Esophagus mucosa (tissue), 1 donor: ENCODE data around the gene UQCC3. TPM values are rescaled to one million over a fixed set of nuclear protein-coding genes. Genes with fewer than 3 reads are reported as not detected.
"Not testable (repeated sequence)": the region's sequence is repeated elsewhere in the genome, so short reads cannot be mapped to it uniquely, and the experiment has no call there.

Experiments used
- ATAC-seq: fragments of 200-7000 bp; cut with Tn5 transposase; one replicate; pipeline ENCODE4 v1.9.1; 2020
- total RNA-seq: library from RNA; stranded (reverse); gene quantifications from one replicate; pipeline ENCODE4 v1.2.4, GENCODE V29; 2023
- donor health status: DM: yes; HTN: yes; CAD: no.

The UQCC3 gene
- total RNA-seq, 1 donor from 2014 or later: 8.8 TPM

DNA sequence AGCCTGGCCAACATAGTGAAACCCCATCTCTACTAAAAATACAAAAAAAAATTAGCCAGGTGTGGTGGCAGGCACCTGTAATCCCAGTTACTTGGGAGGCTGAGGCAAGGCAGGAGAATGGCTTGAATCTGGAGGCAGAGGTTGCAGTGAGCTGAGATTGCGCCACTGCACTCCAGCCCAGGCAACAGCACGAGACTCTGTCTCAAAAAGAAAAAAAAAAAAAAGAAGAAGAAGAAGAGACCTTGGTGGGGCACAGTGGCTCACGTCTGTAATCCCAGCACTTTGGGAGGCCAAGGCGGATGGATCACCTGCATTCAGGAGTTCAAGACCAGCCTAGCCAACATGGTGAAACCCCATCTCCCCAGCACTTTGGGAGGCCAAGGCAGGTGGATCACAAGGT is 32.4 kb downstream of the UQCC3 start:
- not testable (repeated sequence) for ATAC-seq

DNA sequence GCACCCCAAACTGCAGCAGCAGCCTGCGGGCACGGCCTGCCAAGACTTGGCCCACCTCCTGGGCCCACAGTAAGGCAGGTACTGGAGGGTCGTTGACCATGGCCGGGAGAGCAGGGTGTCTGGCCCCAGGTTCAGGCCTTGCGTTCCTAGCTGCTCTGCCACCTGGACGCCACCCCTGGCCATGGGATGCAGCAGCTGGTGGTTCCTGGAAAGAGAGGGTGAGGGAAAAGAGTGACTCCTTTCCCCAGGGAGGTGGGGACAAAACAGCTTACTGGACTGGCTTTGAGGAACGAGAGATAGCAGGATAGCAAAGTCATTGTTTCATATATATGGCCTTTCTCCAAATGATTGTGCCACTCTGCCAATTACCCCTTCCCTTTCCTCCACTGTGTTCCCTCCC is 33.9 kb downstream of the UQCC3 start:
- no peak for ATAC-seq

- ATAC-seq: peak; percentile 84
Observed at GRCh38 chr11:62705880-62706849, 34.7 kb downstream of the UQCC3 start.

- no peak for ATAC-seq
Observed at GRCh38 chr11:62706850-62707247, 35.4 kb downstream of the UQCC3 start.

GRCh38 chr11:62707277-62707861 is 35.9 kb downstream of the UQCC3 start, which contains the start of the genes BSCL2 and GNG3:
BSCL2 (minus strand) TSS chr11:62707424; CDS start chr11:62707195, 229 bp downstream.
GNG3 (plus strand) TSS chr11:62707676; CDS start chr11:62708296, 620 bp downstream.
- ATAC-seq: no peak

DNA sequence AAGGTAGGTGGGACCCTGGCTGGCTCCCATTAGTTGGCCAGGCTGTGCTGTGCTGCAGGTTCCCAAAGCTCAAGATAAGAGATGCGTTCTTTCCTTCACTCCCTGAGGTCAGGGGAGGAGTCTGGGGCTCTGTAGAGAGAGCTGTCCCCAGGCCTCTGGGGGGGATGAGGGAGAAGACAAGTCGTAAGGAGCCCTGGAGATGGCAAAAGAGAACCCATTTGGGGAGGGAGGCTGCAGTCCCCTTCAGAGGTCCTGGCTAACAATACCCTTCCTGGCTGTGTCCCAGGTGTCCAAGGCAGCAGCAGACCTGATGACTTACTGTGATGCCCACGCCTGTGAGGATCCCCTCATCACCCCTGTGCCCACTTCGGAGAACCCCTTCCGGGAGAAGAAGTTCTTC is 36.9 kb downstream of the UQCC3 start:
- no peak for ATAC-seq

- peak; percentile 47 for ATAC-seq
Observed at GRCh38 chr11:62708793-62709192, 37.3 kb downstream of the UQCC3 start.

GRCh38 chr11:62709247-62710000 is 38.0 kb downstream of the UQCC3 start:
- peak; percentile 85 for ATAC-seq

GRCh38 chr11:62710001-62710345 is 38.5 kb downstream of the UQCC3 start:
- no peak for ATAC-seq

- no peak for ATAC-seq
Observed at GRCh38 chr11:62712276-62712812, 40.9 kb downstream of the UQCC3 start.

DNA sequence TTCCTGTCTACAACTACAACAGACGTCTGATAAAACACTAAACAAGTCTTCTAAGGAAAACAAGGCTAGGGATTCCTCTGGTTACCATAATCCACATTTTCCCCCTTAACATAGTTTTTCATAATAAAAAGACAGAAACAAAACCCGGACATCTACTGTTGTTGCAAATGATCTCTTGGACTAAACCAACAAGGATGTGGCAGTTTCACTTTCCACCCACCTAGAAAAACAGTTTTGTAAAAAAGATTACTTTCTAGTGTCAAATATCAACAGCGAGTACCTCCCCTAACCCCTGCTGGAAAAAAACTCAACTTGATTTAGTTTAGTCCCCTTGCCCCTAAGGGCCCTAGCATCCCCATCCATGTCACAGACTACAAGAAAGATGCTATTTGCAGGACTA is 41.4 kb downstream of the UQCC3 start:
- ATAC-seq: no peak

DNA sequence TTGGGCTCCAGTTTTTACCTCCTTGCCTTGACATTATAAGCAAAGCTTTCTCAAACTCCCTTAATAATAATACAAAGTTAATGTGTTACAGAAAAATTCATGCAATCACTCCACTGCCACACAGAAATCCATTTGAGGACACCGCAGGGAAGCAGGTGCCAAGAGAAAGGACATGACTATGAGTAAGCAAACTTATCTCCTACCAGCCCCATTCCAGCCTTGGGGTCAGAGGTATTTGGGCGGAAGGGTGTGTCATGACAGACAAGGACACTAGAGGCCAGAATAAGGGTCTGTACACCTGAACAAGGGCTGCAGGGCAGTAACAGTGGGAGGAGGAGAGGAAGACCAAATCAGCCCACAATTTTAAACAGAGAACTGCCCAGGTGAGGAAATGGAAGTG is 41.9 kb downstream of the UQCC3 start:
- ATAC-seq: no peak

GRCh38 chr11:62715150-62716130 is 44.0 kb downstream of the UQCC3 start:
- no peak for ATAC-seq

DNA sequence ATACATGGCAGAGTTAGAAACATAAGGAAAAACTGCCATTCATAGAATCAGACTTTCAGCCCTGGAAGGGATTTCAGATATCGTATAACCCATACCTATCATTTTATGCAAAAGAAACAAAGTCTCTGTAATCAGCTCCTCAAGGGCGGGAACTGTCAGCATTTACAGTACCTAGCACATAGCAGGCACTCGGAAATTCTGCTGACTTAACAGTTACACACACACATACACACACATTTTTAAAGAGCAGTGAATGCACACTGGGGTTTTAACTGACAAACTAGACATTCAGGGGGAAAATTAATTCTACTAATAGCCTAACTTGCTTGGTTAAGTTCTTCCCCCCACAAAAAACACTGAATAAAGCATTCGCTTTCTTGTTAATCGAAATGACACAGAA is 44.7 kb downstream of the UQCC3 start:
- ATAC-seq: no peak

DNA sequence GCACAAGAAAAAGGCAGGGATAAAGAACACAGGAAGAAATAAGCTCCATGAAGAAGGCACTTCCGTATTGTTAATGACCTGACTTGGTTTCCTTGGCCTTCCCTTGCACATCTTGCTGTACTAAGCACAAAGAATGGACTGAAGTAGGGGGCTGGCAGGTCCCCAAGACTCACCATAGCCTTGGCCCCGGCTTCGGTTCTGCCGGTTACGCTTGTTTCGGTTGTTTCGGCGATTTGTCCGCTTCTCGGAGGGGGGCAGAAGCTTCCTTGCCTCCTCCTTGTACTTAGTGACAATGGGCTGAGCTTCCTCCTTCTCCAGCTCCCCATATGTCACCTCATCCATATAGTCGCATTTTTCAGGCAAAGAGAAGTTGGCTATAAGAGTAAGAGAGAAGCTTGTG is 45.3 kb downstream of the UQCC3 start:
- ATAC-seq: no peak

DNA sequence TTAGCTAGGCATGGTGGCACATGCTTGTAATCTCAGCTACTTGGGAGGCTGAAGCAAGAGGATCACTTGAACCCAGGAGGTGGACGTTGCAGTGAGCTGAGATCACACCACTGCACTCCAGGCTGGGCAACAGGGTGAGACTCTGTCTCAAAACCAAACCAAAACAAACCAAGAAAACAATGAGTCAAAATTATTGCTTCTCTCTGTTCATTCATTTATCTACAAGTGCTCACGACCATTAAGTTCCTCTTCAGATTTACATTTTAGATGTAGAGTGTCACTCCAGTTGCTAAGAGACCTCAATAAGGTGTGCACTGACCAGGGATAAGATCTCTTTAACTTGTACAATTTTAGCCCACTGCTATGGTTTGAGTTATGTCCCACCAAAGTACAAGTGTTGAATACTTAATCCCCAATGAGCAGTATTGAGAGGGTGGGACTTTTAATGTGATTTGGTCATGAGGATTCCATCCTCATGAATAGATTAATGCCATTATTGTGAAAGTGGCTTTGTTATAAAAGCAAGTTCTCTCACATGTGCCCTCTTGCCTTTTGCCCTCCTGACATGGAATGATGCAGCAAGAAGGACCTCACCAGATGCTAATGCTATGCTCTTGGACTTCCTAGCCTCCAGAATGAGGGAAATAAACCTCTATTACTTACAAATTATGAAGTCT is 48.0 kb downstream of the UQCC3 start:
- ATAC-seq: no peak

GRCh38 chr11:62721994-62722393 is 50.5 kb downstream of the UQCC3 start:
- ATAC-seq: no peak
